Spleen (tissue), 11 donors: ENCODE measurements around the gene MAP7D2. TPM values are rescaled to one million over a fixed set of nuclear protein-coding genes. Genes with fewer than 3 reads are reported as not detected.

Experiments
- DNase-seq: peaks from one replicate; pipeline ENCODE4 v3.0.0-alpha.2; 2020
- H3K27ac ChIP-seq, 8 donors: fragments of 200-600 bp; sonication (generic) in 7 of 8; 1 replicate in 4 of 8; 2 replicates in 4 of 8; pipeline versions ENCODE4 v1.5.0 to v1.8.0; 2016 to 2021; ENCODE audit warnings: inconsistent platforms in 4 of 8, mild to moderate bottlenecking in 4 of 8, moderate library complexity in 1 of 8
- H3K27me3 ChIP-seq, 7 donors: fragments of 200-600 bp; sonication (generic) in 6 of 7; replicated peaks in 1 of 7; 1 replicate in 4 of 7; 2 replicates in 3 of 7; pipeline versions ENCODE4 v1.5.0 to v1.8.0; 2016 to 2021; ENCODE audit warnings: inconsistent platforms in 3 of 7, mild to moderate bottlenecking in 1 of 7
- H3K36me3 ChIP-seq, 6 donors: fragments of 200-600 bp; sonication (generic) in 5 of 6; 1 replicate in 4 of 6; 2 replicates in 2 of 6; pipeline versions ENCODE4 v1.5.0 to v1.8.0; 2016 to 2021; ENCODE audit warnings: inconsistent platforms in 2 of 6
- H3K4me1 ChIP-seq, 6 donors: fragments of 200-600 bp; sonication (generic) in 5 of 6; 1 replicate in 3 of 6; 2 replicates in 3 of 6; pipeline versions ENCODE4 v1.5.0 to v1.8.0; 2016 to 2021; ENCODE audit warnings: inconsistent platforms in 3 of 6
- H3K4me3 ChIP-seq, 8 donors: fragments of 200-600 bp; sonication (generic) in 7 of 8; 1 replicate in 4 of 8; 2 replicates in 4 of 8; pipeline versions ENCODE4 v1.5.0 to v1.8.0; 2016 to 2021; ENCODE audit warnings: inconsistent platforms in 4 of 8, mild to moderate bottlenecking in 4 of 8, moderate library complexity in 2 of 8
- H3K9me3 ChIP-seq, 8 donors: fragments of 200-600 bp; sonication (generic) in 7 of 8; 1 replicate in 4 of 8; 2 replicates in 4 of 8; pipeline versions ENCODE4 v1.5.0 to v1.8.0; 2016 to 2021; ENCODE audit warnings: inconsistent platforms in 4 of 8
- CTCF ChIP-seq, 11 experiments: fragments of 200-600 bp in 7 of 11; fragments of 450-650 bp in 4 of 11; sonication (generic) in 4 of 11; IDR thresholded peaks in 8 of 11; conservative IDR thresholded peaks in 3 of 11; 1 replicate in 7 of 11; 2 replicates in 4 of 11; pipeline versions ENCODE4 v1.4.0 to v1.8.0; 2016 to 2021; ENCODE audit warnings: antibody characterized with exemption in 11 of 11, inconsistent platforms in 4 of 11, mild to moderate bottlenecking in 1 of 11
- POLR2A ChIP-seq, 3 donors: fragments of 450-650 bp; IDR thresholded peaks; one replicate each; pipeline ENCODE4 v1.5.1; 2017; ENCODE audit warnings: antibody characterized with exemption in 3 of 3, mild to moderate bottlenecking in 1 of 3
- WGBS, 5 donors: extraction: QIAGEN DNeasy Blood & Tissue Kit in 3 of 5; methylation state at CpG; one replicate each; pipeline versions ENCODE4 v1.1.5 to v1.1.7; 2013 to 2018; 5-methylcytosine and 5-hydroxymethylcytosine counted together
- intact Hi-C: fragments of 100-400 bp; cut with DNase I; formaldehyde crosslinking; loops from one replicate; pipeline ENCODE4 v1.15.0; 2023; ENCODE audit warnings: low total_unique reads
- microRNA-seq, 3 donors: library from miRNA; unstranded; fragments of <30 nt; microRNA quantifications; one replicate each; pipeline versions ENCODE4 to v1.1.0, GENCODE V29; 2019 to 2020
- polyA plus RNA-seq, 3 donors: library from polyadenylated mRNA; stranded (reverse); fragments of 200-250 nt; gene quantifications; one replicate each; pipeline ENCODE4 v1.2.1, GENCODE V29; 2013
- small RNA-seq, 4 donors: library from RNA; depleted of rRNA; stranded (forward); fragments of <200 nt; gene quantifications; one replicate each; pipeline ENCODE3, GENCODE V24; 2016
- total RNA-seq, 7 donors: library from RNA; depleted of rRNA in 3 of 7; stranded (reverse); fragments of >200 nt in 3 of 7; fragmentation: NEBNext Ultra II Directional in 4 of 7; extraction: Animal tissue kit (Norgen Biotek cat#: 25700) in 4 of 7; gene quantifications; one replicate each; pipeline versions ENCODE4 v1.1.0 to v1.2.1, GENCODE V29; 2016 to 2021
- donor health status: healthy with polysubstance abuse.
- donor health status: DM: no; HTN: no; CAD: no; lungs with moderate emphysema.
- donor health status: DM: no; HTN: no; CAD: no.
- donor health status: Bipolar disorder and iron deficiency.
- donor health status: healthy.
- donor health status: DM: no; HTN: no; CAD: no.
- donor health status: DM: yes; HTN: yes; CAD: no.

The MAP7D2 gene
- total and polyA plus RNA-seq, 10 donors: 0.02 to 0.67 (median 0.47) TPM; not detected in 3

- DNase-seq: no peak
- Histone ChIP-seq H3K27me3 (no peaks in the 10 kb centered on the region), H3K27ac (no peak overlapping the region), H3K4me1 (no peaks in the 10 kb centered on the region), H3K36me3 (peaks cover 0 to 23% (median 5%) of the 10 kb centered on the region in 6 donors), H3K4me3 (no peak overlapping the region), H3K9me3 (no peaks in the 10 kb centered on the region)
- intact Hi-C loops: no loop called here
- WGBS, 5 donors: 86 to 99% (median 92%) methylated on average over 6 of the region's 6 CpGs
- TF ChIP-seq POLR2A (IDR thresholded peaks at IDR 0.05): no peak
- no peak for TF ChIP-seq CTCF (IDR thresholded peaks at IDR 0.05 in 8 of 11, conservative IDR thresholded peaks at IDR 0.05 in 3 of 11)
These were observed 159.8 kb downstream of the MAP7D2 start for GRCh38 chrX:19956923-19957322.

Small RNAs within 50 kb of the gene (microRNA-seq; reads per million reads assigned to microRNA genes)
- 15.1 to 46.3 (median 18.1) reads per million in 3 donors for gene MIR23C

Small RNAs within 50 kb of the gene (small RNA-seq; reads per million reads assigned to genes)
- gene MIR23C (0 to 0.07 (median 0.06) reads per million in 4 donors), gene RF00019 (0 reads per million in 4 donors), gene RF00493 (14.5 to 44.9 (median 26.3) reads per million in 4 donors), gene RF00494 (0 reads per million in 4 donors)

Other genes starting within 250 kb of the MAP7D2 start
- 10 to 100 TPM; 39.2 to 74.6 (median 56.4) TPM for gene SH3KBP1, start 229.3 kb downstream of the MAP7D2 start, total RNA-seq
- 10 to 100 TPM; 26.3 to 30.0 (median 28.0) TPM for gene SH3KBP1, start 229.3 kb downstream of the MAP7D2 start, polyA plus RNA-seq
- 10 to 100 TPM; 10.5 to 19.2 (median 15.5) TPM for gene BCLAF3, start 125.8 kb downstream of the MAP7D2 start, total RNA-seq
- gene BCLAF3, start 125.8 kb downstream of the MAP7D2 start, polyA plus RNA-seq: 1 to 10 TPM; 2.8 to 4.1 (median 3.2) TPM
- gene EIF1AX, start 24.9 kb upstream of the MAP7D2 start, total RNA-seq: 10 to 100 TPM; 23.0 to 75.9 (median 49.1) TPM
- gene EIF1AX, start 24.9 kb upstream of the MAP7D2 start, polyA plus RNA-seq: 10 to 100 TPM; 24.1 to 27.3 (median 25.1) TPM
- 10 to 100 TPM; 55.9 to 85.9 (median 69.9) TPM for gene RPS6KA3, start 150.0 kb upstream of the MAP7D2 start, total RNA-seq
- 10 to 100 TPM in 2 of 3 donors, 1 to 10 TPM in 1; 8.4 to 13.8 (median 10.4) TPM for gene RPS6KA3, start 150.0 kb upstream of the MAP7D2 start, polyA plus RNA-seq